Measurements from ENCODE around the gene SERPINB1.
A peak's percentile ranks its signal among the peaks of the same experiment; 100 is the strongest.
"Not testable (repeated sequence)": the region's sequence is repeated elsewhere in the genome, so short reads cannot be mapped to it uniquely, and the experiment has no call there.

The SERPINB1 gene

GRCh38 chr6:2857580-2858337, 16.1 kb upstream of the SERPINB1 start:
- TF ChIP-seq, protein P1, sequence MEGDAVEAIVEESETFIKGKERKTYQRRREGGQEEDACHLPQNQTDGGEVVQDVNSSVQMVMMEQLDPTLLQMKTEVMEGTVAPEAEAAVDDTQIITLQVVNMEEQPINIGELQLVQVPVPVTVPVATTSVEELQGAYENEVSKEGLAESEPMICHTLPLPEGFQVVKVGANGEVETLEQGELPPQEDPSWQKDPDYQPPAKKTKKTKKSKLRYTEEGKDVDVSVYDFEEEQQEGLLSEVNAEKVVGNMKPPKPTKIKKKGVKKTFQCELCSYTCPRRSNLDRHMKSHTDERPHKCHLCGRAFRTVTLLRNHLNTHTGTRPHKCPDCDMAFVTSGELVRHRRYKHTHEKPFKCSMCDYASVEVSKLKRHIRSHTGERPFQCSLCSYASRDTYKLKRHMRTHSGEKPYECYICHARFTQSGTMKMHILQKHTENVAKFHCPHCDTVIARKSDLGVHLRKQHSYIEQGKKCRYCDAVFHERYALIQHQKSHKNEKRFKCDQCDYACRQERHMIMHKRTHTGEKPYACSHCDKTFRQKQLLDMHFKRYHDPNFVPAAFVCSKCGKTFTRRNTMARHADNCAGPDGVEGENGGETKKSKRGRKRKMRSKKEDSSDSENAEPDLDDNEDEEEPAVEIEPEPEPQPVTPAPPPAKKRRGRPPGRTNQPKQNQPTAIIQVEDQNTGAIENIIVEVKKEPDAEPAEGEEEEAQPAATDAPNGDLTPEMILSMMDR (IDR thresholded peaks at IDR 0.05; ENCODE audit: low read length, missing control alignments), result no peak
- H3K4me3 ChIP-seq (replicated peaks; ENCODE audit: low read depth, low read length), result no peak overlapping the region
- DNase-seq (ENCODE audit: low read depth), result peak; percentile 95

GRCh38 chr6:2857185-2857579, 15.5 kb upstream of the SERPINB1 start:
- DNase-seq (ENCODE audit: low read depth), result no peak
- no peak overlapping the region for H3K4me3 ChIP-seq (replicated peaks; ENCODE audit: low read depth, low read length)
- TF ChIP-seq, protein P1 (IDR thresholded peaks at IDR 0.05; ENCODE audit: low read length, missing control alignments), result no peak

- peak overlapping the region; percentile 17 for H3K4me3 ChIP-seq (replicated peaks; ENCODE audit: low read depth, low read length)
- TF ChIP-seq, protein P1 (IDR thresholded peaks at IDR 0.05; ENCODE audit: low read length, missing control alignments), result no peak
- DNase-seq (ENCODE audit: low read depth), result peak; percentile 85
Observed at GRCh38 chr6:2855061-2855519, 13.4 kb upstream of the SERPINB1 start.

DNA sequence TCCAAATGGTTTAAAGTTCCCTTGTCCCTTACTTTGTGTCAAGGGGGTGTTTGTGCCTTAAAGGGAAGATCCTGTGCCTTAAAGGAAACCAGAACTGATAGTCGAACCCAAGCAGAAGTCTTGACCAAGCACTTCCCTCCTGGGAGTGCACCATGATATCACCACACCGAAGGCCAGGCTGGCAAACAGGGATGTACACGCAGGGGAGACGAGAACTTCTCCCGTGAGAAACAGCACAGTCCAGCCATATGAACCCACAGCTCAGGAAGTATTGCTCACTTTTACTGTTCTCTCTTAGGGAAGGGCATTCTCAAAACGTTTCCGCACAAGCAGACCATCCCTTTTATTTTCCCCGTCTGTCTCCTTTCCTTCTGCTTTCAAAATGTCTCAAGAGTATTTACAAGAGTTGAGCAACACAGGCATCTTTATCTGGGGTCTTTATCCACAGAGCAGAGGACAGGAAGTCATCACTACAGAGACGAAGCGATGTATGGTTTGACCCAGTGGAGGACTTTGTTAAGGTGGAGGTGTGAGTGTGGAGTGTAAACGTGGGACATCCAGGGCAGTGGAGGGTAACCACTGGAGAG, 12.8 kb upstream of the SERPINB1 start:
- TF ChIP-seq, protein P1 (IDR thresholded peaks at IDR 0.05; ENCODE audit: low read length, missing control alignments), result no peak
- DNase-seq (ENCODE audit: low read depth), result peak; percentile 88
- H3K4me3 ChIP-seq (replicated peaks; ENCODE audit: low read depth, low read length), result peak overlapping the region; percentile 40

DNA sequence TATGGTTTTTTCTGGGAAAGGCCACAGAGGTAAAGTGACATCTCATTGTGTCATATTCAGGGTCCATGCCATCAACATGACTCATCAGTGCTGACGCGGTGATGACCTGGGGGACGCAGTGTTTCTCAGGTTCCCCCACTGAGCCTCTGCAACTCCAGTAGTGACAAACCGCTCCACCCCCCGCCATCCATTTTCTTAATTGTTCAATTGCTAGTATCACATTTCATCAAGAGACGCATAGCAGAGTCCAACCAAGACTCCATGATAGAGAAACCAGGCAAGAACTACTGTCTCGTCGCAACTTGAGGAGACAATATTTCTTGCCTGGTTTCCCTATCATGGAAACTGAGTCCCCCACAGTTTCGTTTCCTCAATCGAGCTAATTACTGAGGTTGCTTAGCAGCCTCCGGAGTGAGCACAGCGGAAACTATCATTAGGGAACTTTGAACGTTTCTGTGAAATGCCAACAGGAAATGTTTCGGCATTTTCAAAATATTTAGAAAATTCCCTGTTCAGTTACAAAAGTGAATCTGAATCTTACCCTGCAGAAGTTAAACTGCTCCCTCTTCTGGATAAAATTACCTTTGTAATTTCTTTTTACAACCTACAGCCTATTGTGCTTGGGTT, 12.2 kb upstream of the SERPINB1 start:
- TF ChIP-seq, protein P1 (IDR thresholded peaks at IDR 0.05; ENCODE audit: low read length, missing control alignments), result peak; percentile 48
- DNase-seq (ENCODE audit: low read depth), result peak; percentile 86
- H3K4me3 ChIP-seq (replicated peaks; ENCODE audit: low read depth, low read length), result peak overlapping the region; percentile 40

DNA sequence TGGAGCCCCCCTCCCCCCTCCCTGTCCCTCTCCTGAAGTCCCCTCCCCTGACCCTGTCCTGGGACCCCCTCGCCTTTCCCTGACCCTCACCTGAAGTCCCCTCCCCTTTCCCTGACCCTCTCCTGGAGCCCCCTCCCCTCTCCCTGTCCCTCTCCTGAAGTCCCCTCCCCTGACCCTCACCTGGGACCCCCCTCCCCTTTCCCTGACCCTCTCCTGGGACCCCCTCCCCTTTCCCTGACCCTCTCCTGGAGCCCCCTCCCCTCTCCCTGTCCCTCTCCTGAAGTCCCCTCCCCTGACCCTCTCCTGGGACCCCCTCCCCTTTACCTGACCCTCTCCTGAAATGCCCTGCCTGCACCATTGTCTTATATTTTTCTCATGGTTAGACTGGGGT, 11.7 kb upstream of the SERPINB1 start:
- peak overlapping the region; percentile 40 for H3K4me3 ChIP-seq (replicated peaks; ENCODE audit: low read depth, low read length)
- not testable (repeated sequence) for DNase-seq (ENCODE audit: low read depth)

DNA sequence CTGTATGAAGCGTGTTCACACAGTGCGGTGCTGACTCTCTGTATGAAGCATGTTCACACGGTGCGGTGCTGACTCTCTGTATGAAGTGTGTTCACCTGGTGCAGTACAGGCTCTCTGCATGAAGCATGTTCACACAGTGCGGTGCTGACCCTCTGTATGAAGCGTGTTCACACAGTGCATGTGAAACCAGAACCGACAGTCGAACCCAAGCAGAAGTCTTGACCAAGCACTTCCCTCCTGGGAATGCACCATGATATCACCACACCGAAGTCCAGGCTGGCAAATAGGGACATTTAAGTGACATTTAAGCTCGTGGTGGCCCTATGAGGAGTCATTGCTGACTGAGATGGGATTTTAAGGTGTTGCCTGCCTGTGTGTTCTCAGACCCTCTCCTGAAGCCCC, 11.3 kb upstream of the SERPINB1 start:
- H3K4me3 ChIP-seq (replicated peaks; ENCODE audit: low read depth, low read length), result no peak overlapping the region

More for the DNA sequence above, 11.3 kb upstream of the SERPINB1 start:
- TF ChIP-seq, protein P1 (IDR thresholded peaks at IDR 0.05; ENCODE audit: low read length, missing control alignments), result no peak
- no peak for DNase-seq (ENCODE audit: low read depth)
